Mesenteric fat pad (tissue), 1 donor: ENCODE measurements around the gene KCNJ16. TPM values are rescaled to one million over a fixed set of nuclear protein-coding genes. Genes with fewer than 3 reads are reported as not detected.
"Not testable (repeated sequence)": the region's sequence is repeated elsewhere in the genome, so short reads cannot be mapped to it uniquely, and the experiment has no call there.

Experiments used
- DNase-seq: peaks from one replicate; pipeline ENCODE4 v3.0.0-alpha.2; 2020; ENCODE audit warnings: low spot score
- long read RNA-seq: library from polyadenylated mRNA; unstranded; transcript quantifications from one replicate; pipeline ENCODE4 v2.0.0, GENCODE V29; 2020
- total RNA-seq: library from RNA; stranded (reverse); fragmentation: NEBNext Ultra II Directional; extraction: Animal tissue kit (Norgen Biotek cat#: 25700); gene quantifications from one replicate; pipeline ENCODE4 v1.2.1, GENCODE V29; 2021
- donor health status: DM: yes; HTN: yes; CAD: no.

The KCNJ16 gene
- total RNA-seq, result not detected
- long read RNA-seq, result 0 reads

GRCh38 chr17:70074956-70075355, at the start of gene KCNJ16:
Gene KCNJ16, plus strand, starts transcription at chr17:70075225. Its CDS starts 56,863 bp downstream, at chr17:70132088.
- no peak for DNase-seq

- DNase-seq, result no peak
Observed at GRCh38 chr17:70028397-70028796, 46.6 kb upstream of the KCNJ16 start.

DNA sequence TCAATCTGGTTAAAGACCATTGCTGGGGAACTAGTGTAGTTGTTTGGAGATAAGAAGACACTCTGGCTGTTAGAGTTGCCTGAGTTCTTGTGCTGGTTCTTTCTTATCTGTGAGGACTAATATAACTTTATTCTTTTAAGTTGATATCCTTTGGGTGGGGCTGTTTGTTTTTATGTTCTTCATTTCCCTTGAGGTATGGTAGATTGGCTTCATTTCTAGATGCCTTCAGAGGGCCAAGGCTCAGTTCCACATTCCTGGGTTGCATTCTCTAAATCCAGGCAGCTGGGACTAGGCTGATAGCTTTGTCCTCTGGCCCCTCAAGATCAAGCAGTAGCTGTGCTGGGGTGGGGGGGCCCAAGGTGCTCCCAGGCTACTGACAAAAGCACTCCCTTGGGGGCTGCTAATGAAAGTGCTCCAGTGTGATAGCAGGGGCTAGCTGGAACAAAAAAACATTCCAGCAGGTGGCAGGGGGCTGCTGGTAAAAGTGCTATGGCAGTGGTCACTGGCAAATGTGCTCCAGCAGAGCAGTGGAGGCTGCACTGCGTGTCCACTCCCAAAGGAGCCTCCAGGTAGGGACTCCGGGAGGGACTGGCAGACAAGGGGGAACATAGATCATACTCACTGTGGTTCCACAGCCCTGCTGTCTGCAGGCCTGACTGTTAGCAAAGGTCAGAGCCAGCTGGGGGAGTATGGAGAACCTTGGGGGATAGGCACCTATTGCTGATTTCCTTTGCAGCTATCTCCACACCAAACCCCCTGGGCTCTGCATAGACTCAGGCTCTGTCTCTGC, 45.9 kb upstream of the KCNJ16 start:
- DNase-seq, result no peak

- DNase-seq, result no peak
Observed at GRCh38 chr17:70030371-70030770, 44.7 kb upstream of the KCNJ16 start.

GRCh38 chr17:70031341-70031740, 43.7 kb upstream of the KCNJ16 start:
- no peak for DNase-seq

DNA sequence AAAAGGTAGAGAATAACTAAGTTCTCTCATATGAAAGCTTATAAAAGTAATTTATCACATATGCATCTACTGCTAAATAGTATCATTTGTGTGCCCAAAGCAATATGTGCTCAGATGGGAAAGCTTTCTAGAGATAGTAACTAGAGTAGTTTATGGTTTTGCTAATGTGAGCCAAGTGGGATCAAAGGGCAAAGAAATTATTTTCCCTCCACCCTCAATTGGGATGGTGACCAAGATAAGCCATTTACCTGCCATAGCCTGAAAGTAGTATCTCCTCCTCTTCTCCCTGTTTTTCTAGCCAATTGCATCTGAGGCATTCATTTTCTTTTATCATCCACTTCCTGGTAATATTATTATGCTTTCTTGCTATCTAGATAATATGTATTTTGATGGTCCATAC, 41.9 kb upstream of the KCNJ16 start:
- no peak for DNase-seq

- DNase-seq, result no peak
Observed at GRCh38 chr17:70034158-70034557, 40.9 kb upstream of the KCNJ16 start.

DNA sequence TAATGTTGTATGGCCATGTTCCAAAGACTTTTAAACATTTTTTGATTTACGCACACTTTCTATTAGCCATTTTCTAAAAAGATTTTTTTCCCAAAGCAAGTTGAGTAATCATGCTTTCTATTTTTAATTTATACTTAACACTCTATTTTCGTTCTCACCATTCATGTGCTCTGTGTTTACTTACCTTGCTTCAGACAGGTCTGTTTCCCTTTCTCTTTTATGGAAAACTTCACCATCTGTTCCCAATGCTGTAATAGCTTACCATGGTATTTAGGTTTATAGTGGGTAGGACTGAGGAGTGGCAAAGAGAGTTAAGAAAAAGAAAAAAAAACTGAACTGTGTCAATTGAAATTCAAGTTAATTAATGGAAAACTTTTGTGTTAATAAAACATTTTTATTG, 37.5 kb upstream of the KCNJ16 start:
- DNase-seq, result no peak

DNA sequence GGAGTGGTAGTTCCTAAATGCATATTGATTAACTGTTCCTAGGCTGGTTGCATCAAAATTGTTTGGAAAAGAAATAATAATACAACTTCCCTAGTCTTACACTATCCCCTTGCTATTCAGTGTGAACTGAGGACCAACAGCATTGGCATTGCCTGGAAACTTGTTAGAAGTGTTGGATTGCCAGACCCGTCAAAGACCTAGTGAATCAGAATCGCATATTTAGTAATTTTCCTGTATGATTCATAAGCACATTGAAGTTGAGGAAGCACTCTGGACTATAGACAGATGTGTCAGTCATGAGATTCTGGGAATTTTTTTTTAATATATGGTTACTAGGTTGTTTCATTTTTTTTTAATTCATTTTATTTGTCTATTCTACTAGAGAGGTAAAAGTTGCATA, 34.7 kb upstream of the KCNJ16 start:
- DNase-seq, result no peak

GRCh38 chr17:70041061-70041460, 34.0 kb upstream of the KCNJ16 start:
- DNase-seq, result no peak

- no peak for DNase-seq
Observed at GRCh38 chr17:70041540-70041939, 33.5 kb upstream of the KCNJ16 start.

DNA sequence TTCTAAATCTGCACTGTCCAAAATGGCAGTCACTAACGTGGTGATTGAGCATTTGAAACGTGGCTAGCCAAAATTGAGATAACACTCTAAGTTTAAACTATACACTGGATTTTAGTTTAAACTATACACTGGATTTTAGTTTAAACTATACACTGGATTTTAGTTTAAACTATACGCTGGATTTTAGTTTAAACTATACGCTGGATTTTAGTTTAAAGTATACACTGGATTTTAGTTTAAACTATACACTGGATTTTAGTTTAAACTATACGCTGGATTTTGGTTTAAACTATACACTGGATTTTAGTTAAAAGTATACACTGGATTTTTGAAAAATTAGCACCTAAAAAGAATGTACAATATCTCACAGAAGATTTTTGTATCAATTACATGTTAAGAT, 29.2 kb upstream of the KCNJ16 start:
- DNase-seq, result not testable (repeated sequence)

DNA sequence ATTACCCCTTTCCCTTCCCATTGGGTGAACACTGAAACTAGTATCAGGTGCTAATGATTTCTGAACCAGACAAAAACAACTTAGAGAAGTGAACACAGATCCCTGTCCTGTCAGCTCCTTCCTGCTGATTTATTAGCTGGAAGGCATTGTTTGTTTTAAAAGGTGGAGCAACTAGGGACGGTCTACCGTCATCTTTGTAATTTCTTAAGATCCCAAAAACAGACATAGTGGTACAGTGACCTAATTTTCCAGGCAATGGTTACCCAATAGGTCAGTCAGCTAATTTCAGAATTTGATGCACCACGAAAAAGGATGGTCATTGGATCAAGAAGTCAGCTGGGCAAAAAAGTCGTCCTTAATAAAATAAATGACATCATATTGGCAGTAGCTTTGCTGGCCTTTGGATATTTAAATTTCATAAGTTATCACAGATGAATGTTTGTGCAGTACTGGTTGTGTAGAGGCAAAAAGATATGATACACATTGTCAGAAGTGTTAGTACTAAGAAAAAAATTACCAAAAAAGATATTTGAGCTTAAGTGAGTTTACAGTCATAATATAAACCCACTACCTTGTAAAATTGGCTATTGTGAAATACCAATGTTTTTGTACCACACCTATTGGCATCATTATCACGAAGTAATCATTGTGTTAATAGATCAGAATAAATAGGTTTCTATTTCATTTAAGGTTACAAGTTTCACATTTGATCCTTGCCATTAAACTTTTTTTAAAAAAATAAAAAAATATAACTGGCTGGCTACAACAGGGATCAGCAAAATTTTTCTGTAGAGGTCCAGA, 27.2 kb upstream of the KCNJ16 start:
- no peak for DNase-seq

DNA sequence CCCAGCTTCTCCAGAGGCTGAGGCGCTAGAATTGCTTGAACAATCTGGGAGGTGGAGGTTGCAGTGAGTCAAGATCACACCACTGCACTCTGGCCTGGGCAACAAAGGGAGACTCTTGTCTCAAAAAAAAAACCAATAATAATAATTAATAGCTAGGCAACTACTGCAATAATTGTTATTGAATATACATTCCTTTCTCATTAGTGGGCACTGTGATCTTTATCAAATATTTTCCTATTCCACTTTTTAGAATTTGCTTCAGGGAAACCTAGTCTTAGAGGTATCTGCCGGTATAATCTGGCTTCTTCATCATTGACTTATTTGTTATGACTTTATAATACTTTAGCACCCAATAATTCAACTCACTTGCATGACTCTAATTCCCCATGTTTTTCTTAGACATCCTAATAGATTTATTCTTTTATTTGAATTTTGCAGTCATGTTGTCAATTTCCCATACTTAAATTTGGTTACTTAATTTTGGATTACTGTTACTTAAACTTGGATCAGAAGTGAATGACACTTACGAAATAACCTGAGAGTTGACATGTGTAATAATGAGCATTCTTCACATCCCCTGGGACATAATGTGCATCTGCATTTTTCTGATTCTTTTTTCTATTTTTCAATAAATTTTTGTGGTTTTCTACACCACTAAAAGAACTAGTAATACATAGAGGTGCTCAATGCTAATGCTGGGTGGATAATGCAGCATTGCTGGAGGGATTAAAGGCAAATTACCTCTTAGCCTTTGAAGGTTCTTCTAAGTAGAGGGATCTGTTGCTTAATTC, 25.0 kb upstream of the KCNJ16 start:
- DNase-seq, result no peak

DNA sequence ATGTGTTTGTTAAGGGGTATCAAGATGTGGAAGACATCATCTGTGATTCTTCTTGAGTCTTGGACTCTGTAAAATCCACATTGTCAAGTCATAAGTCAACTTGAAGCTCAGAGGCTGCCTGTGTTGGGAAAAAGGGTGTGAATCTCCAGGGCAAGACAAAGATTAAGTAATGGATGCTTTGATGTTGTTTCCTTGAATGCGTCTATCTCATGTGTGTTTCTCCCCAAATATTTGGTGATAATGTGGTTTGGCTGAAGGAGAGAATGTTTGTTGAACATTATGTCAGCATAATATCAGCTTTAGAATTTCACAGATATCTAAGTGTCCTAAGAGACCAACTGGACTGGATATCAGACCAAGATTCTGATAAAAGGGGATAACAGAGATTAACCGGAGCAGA, 24.1 kb upstream of the KCNJ16 start:
- DNase-seq, result no peak

DNA sequence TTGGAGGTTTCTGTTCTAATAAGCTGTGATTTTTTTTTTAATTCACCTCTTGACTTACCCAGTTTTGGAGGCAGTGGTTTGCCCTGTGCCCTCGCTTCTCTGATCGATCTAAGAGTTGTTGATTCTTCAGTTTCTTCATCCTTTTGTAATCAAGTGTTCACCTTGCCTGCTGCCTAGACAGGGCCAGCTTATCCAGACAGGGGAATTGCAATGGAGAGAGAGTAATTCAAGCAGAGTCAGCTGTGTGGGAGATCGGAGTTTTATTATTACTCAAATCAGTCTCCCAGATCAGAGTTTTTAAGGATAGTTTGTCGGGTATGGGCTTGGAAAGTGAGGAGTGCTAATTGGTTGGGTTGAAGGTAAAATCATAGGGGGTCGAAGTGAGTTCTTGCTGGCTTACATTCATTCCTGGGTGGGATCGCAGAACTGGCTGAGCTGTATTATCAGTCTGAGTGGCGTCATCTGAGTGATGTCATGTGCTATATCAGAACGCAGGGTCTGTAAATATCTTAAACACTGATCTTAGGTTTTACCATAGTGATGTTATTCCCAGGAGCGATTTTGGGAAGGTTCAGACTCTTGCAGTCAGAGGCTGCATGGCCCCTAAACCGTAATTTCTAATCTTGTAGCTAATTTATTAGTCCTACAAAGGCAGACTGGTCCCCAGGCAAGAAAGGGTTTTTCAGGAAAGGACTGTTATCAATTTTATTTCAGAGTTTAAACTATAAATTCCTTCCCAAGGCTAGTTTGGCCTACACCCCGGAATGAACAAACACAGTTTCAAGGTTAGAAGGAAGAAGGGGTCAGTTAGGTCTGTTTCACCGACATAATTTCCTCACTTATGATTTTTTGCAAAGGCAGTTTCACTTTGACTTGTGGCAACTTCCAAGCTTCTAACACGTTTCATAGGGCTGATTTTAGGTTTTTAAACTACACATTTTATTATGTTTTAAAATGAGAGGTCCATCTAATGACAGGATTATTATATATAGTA, 21.5 kb upstream of the KCNJ16 start:
- DNase-seq, result no peak

DNA sequence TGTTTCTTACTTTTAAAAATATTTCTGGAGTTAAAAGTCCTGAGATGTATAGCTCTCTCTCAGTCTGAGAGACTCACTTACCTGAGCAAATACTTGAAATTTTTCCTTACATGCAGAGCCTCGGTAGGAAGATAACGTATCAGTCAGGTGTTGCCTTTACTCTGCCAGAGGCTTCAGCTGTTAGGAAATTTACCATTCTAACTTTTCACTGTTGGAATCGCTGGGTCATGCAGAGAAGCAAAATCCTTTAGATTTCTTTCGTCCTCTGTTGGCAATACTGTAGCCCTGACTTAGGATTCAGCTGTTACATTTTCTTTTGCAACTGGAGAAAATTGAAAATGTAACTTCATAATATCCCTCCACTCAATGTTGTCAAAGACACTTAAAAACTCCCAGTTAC, 20.0 kb upstream of the KCNJ16 start:
- no peak for DNase-seq

DNA sequence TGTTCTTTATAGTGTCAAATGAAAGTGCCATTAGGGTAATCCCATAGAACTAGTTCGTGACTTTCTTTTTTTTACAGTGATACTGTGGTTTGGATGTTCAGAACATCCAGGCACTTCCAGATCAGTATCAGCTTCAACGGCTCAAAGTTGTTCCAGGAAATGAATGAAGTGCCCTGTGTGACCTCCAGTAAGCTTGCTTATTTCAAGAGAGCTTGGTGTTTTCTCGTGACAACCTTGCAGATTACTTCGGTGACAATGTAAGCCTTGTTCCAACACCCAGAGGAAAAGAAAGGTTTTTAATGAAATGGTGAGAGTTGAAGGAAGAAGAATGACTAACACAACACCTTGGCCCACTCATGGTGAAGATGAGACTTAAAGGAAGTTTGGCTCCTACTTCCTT, 16.0 kb upstream of the KCNJ16 start:
- DNase-seq, result no peak

- DNase-seq, result no peak
Observed at GRCh38 chr17:70059649-70060048, 15.4 kb upstream of the KCNJ16 start.

DNA sequence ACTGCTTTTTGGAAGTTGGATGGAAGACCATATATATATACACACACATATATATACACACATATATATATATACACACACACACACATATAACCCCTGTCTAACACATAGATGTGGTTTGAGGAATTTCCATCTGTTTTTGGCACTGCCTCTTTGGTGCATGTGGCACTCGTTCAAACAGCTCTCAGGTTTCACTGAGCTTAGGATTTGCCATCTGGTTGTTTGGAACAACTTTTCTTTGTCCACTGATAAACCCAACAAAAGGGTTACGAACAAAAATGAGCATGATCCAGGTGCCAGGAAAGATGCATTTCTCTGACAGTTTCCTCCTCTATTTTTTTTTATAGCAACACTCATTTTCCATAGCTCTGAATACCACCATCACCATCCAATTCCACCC, 14.6 kb upstream of the KCNJ16 start:
- DNase-seq, result no peak

GRCh38 chr17:70067134-70067533, 7.9 kb upstream of the KCNJ16 start:
- DNase-seq, result no peak
